Measurements from ENCODE around the gene ZNF331.

ZNF331 gene

GRCh38 chr19:53538378-53539109, 599 bp downstream of the ZNF331 start:
- H3K9me2 ChIP-seq (ENCODE audit: low read depth, low read length): no peaks in the 10 kb centered on the region
- no peaks in the 10 kb centered on the region for H3K79me2 ChIP-seq (ENCODE audit: insufficient read depth, low read length)
- peak overlapping the region; percentile 69 for H3K4me2 ChIP-seq (ENCODE audit: low read length)
- H3K36me3 ChIP-seq (ENCODE audit: insufficient read depth, low read length): peaks cover 20% of the 10 kb centered on the region
- peaks cover 8% of the 10 kb centered on the region for H3K4me1 ChIP-seq (ENCODE audit: insufficient read depth, low read length, severe bottlenecking)
- H4K20me1 ChIP-seq (ENCODE audit: insufficient read depth, low read length): no peaks in the 10 kb centered on the region
- H2AFZ ChIP-seq (ENCODE audit: low read length): no peak overlapping the region
- H3K27me3 ChIP-seq (ENCODE audit: insufficient read depth, low read length): no peaks in the 10 kb centered on the region
- H3K9ac ChIP-seq (ENCODE audit: low read length): peak overlapping the region; percentile 84
- H3F3A ChIP-seq (ENCODE audit: insufficient read depth, low read length): no peaks in the 10 kb centered on the region
- no peak for TF ChIP-seq EZH2 (IDR thresholded peaks at IDR 0.05; ENCODE audit: borderline replicate concordance, low read length)
- TF ChIP-seq CTCF (IDR thresholded peaks at IDR 0.05; ENCODE audit: low read length): no peak
- H3K27ac ChIP-seq (ENCODE audit: low read depth, low read length, poor library complexity, severe bottlenecking): no peak overlapping the region
- H3K4me3 ChIP-seq (ENCODE audit: low read depth, low read length, poor library complexity, severe bottlenecking): peak overlapping the region; percentile 86
- no peaks in the 10 kb centered on the region for H3K9me3 ChIP-seq (ENCODE audit: low read length)

GRCh38 chr19:53540091-53540490, 2.1 kb downstream of the ZNF331 start:
- no peak overlapping the region for H3K4me3 ChIP-seq (ENCODE audit: low read depth, low read length, poor library complexity, severe bottlenecking)
- H3F3A ChIP-seq (ENCODE audit: insufficient read depth, low read length): no peaks in the 10 kb centered on the region
- H3K27me3 ChIP-seq (ENCODE audit: insufficient read depth, low read length): no peaks in the 10 kb centered on the region
- no peak overlapping the region for H3K27ac ChIP-seq (ENCODE audit: low read depth, low read length, poor library complexity, severe bottlenecking)
- no peaks in the 10 kb centered on the region for H3K9me3 ChIP-seq (ENCODE audit: low read length)
- H4K20me1 ChIP-seq (ENCODE audit: insufficient read depth, low read length): no peaks in the 10 kb centered on the region
- H3K4me2 ChIP-seq (ENCODE audit: low read length): no peak overlapping the region
- no peak overlapping the region for H3K9ac ChIP-seq (ENCODE audit: low read length)
- H3K9me2 ChIP-seq (ENCODE audit: low read depth, low read length): no peaks in the 10 kb centered on the region
- H3K36me3 ChIP-seq (ENCODE audit: insufficient read depth, low read length): peaks cover 21% of the 10 kb centered on the region
- no peak for TF ChIP-seq EZH2 (IDR thresholded peaks at IDR 0.05; ENCODE audit: borderline replicate concordance, low read length)
- TF ChIP-seq CTCF (IDR thresholded peaks at IDR 0.05; ENCODE audit: low read length): no peak
- no peak overlapping the region for H2AFZ ChIP-seq (ENCODE audit: low read length)
- peaks cover 8% of the 10 kb centered on the region for H3K4me1 ChIP-seq (ENCODE audit: insufficient read depth, low read length, severe bottlenecking)
- H3K79me2 ChIP-seq (ENCODE audit: insufficient read depth, low read length): no peaks in the 10 kb centered on the region

- no peak overlapping the region for H2AFZ ChIP-seq (ENCODE audit: low read length)
- H3K4me1 ChIP-seq (ENCODE audit: insufficient read depth, low read length, severe bottlenecking): peaks cover 8% of the 10 kb centered on the region
- H3K4me2 ChIP-seq (ENCODE audit: low read length): no peak overlapping the region
- no peak for TF ChIP-seq EZH2 (IDR thresholded peaks at IDR 0.05; ENCODE audit: borderline replicate concordance, low read length)
- no peak for TF ChIP-seq CTCF (IDR thresholded peaks at IDR 0.05; ENCODE audit: low read length)
- no peaks in the 10 kb centered on the region for H3K9me2 ChIP-seq (ENCODE audit: low read depth, low read length)
- no peaks in the 10 kb centered on the region for H3K79me2 ChIP-seq (ENCODE audit: insufficient read depth, low read length)
- no peaks in the 10 kb centered on the region for H3K27me3 ChIP-seq (ENCODE audit: insufficient read depth, low read length)
- no peaks in the 10 kb centered on the region for H4K20me1 ChIP-seq (ENCODE audit: insufficient read depth, low read length)
- peaks cover 26% of the 10 kb centered on the region for H3K36me3 ChIP-seq (ENCODE audit: insufficient read depth, low read length)
- H3K4me3 ChIP-seq (ENCODE audit: low read depth, low read length, poor library complexity, severe bottlenecking): no peak overlapping the region
- no peaks in the 10 kb centered on the region for H3F3A ChIP-seq (ENCODE audit: insufficient read depth, low read length)
- no peak overlapping the region for H3K27ac ChIP-seq (ENCODE audit: low read depth, low read length, poor library complexity, severe bottlenecking)
- no peaks in the 10 kb centered on the region for H3K9me3 ChIP-seq (ENCODE audit: low read length)
- H3K9ac ChIP-seq (ENCODE audit: low read length): no peak overlapping the region
Observed at GRCh38 chr19:53541971-53542370, 4.0 kb downstream of the ZNF331 start.
